HG03066 (cell line): Measurements from ENCODE around the gene MDFI.

ENCODE experiments used
- ATAC-seq: cut with Tn5 transposase; IDR thresholded peaks from one replicate; pipeline ENCODE4 v1.9.1; 2021; ENCODE audit warnings: low read depth; ENCODE audit not compliant: unreplicated experiment

The MDFI gene

DNA sequence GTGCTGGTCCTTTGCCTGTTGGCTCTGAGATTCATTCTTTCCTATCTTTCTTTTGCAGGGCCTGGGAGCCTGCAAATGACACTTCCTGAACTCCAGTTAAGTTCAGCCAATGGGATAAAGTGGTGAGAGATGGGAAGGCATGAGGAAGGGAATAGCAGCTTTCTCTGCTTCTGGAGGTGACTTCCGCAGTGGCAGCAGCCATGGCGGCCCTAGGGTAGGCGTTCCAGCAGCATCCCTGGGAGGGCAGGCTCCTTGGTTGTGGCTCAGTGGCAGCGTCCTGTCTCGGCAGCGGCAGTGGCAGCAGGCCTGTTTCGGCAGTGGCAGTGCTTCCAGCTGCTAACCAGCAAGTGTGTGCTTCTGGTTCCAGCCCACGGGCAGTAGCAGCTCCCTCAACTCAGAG lies 7.3 kb upstream of the MDFI start:
- ATAC-seq, result no peak

GRCh38 chr6:41633056-41633634 lies 5.1 kb upstream of the MDFI start:
- ATAC-seq, result no peak

DNA sequence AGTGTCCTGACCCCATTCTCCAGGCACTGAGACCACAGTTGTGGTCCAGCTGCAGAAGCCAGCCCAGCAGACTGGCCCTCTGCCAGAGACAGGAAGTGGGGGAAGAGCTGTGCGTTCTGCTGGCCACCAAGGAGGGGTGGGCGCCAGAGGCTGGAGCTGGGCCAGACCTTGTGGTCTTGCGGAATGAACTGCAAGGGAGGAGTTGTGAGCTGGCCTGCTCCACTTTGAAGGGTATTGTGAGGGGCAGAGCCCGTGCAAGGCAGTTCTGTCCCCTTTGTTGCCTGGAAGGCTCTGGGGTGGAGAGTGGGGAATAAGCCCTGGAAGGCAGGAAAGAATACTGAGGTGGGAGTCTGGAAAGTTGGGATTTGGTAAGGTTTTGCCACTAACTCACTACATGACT lies 3.6 kb upstream of the MDFI start:
- no peak for ATAC-seq

DNA sequence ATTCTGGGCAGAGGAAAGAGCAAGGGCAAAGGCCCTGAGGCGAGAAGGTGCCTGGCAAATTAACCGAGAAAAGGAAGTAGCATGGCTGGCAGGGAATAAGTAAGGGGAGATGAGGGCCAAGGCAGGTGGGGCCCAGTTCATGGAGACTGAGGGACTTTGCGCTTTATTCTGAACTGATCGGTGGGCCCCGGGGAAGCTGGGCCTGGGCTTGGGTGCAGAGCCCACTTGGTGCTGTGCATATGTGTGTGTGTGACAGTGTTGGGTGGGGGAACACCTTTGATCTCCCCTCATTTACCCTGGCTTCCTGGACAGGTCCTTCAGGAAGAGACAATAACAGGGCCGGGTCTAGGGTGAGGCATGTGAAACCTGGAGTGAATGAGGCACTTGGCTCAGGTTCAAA lies 2.9 kb upstream of the MDFI start:
- ATAC-seq, result no peak

GRCh38 chr6:41636833-41637193 lies 1.5 kb upstream of the MDFI start:
- no peak for ATAC-seq

DNA sequence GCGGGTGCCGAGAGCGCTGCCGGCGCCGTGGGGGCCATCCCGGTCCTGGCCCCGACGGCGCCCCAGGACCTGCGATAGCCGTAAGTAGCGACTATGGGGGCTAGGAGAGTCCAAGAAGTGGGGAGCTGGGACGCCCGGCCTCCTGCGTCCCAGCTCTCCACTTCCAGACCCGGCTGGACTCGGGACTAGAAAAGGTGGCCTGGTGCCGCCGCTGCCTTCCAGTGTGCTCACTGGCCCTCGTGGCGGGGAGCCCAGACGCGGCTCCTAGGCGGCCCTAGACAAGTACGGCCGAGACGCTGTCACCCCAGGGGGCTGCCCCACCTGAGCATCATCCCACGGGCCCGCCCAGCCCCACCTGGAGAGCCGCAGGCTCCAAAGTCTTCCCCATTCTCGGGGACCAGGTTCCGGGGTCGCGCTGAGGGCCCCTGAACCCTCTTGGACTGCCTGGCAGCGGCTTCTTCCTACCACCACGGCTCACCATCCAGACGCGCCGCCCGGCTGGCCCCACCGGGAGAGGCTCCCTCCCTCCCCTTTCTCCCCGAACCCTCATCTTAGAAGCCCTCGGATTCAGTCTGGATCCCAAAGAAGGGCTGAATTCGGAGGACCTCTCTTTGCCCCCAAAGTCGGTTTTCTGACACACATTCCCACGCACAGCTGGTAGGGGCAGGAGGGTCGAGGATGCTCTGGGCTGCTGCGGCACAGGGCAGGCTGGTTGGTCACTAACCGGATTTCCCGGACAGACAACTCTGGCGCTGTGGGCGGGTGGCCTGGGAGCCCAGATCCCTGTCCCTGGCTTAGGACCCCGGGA lies 870 bp upstream of the MDFI start:
- ATAC-seq, result no peak

GRCh38 chr6:41638935-41639808 lies 904 bp downstream of the MDFI start:
- no peak for ATAC-seq

DNA sequence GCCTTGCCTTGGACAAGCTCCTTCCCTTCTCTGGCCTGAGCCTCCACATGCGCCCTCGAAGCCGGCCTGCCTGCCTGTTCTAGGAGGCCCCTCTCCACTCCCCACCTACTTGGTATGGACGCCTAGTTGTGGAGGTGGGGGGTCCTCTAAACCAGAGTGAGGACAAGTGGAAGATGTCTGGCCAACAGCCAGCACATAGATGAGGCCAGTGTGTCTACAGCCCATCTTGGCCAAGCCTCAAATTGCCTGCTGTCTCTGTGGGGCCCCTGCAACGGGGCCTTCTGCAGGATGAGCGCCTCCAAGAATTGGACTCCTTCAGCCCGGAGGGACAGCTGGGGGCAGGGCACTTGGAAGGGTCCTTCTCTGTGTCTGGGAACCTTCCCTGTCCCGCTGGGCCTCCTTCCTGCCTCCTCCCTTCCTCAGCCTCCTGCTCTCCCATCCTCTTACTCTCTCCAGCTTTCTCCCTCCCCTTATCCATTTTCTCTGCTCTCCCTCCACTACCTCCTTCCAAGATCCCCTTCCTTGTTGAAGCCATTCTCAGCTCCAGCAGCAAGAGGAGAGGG lies 1.6 kb downstream of the MDFI start:
- no peak for ATAC-seq

GRCh38 chr6:41640426-41640825 lies 2.2 kb downstream of the MDFI start:
- no peak for ATAC-seq

DNA sequence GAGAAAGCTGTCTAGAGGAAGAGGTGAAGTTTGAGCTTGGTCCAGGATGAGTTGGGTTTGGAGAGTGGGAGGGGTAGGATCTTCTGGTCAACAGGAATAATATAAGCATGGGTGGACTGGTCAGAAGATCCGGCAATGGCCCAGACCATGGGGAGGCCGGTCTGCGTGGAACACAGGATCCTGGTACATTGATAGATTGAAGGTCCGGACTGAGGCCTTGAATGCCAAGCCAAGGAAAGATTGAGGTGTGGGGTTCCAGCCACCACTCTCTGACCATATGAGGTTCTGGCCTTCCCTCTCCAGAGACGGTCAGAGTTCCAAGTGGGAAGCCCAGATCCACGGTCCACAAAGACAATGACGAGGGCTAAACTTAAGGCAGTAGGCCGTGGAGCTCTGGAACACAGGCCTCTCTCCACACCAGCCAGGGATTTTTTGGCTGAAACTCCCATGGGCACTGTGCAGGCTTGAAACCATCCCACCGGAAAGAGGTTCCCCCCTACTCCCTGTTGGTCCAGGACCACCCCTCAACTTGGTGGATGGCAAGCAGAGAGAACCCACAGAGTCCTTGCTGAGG lies 3.2 kb downstream of the MDFI start:
- no peak for ATAC-seq

- ATAC-seq, result no peak
Observed at GRCh38 chr6:41642090-41642959, 4.1 kb downstream of the MDFI start.

- ATAC-seq, result no peak
Observed at GRCh38 chr6:41642960-41643898, 5.0 kb downstream of the MDFI start.

GRCh38 chr6:41643899-41644269 lies 5.6 kb downstream of the MDFI start:
- no peak for ATAC-seq

- ATAC-seq, result no peak
Observed at GRCh38 chr6:41644297-41644879, 6.1 kb downstream of the MDFI start.

- no peak for ATAC-seq
Observed at GRCh38 chr6:41645007-41645618, 6.8 kb downstream of the MDFI start.

- no peak for ATAC-seq
Observed at GRCh38 chr6:41646026-41646795, 7.9 kb downstream of the MDFI start.

GRCh38 chr6:41647061-41647511 lies 8.8 kb downstream of the MDFI start:
- ATAC-seq, result no peak
